Activated CD8-positive, alpha-beta memory T cell treated with anti-CD3 and anti-CD28 coated beads for 24 hours (primary cell): ENCODE measurements around the gene MMP20.

Experiments
- DNase-seq: peaks from one replicate; pipeline ENCODE4 v3.0.0-alpha.2; 2020

The MMP20 gene

DNA sequence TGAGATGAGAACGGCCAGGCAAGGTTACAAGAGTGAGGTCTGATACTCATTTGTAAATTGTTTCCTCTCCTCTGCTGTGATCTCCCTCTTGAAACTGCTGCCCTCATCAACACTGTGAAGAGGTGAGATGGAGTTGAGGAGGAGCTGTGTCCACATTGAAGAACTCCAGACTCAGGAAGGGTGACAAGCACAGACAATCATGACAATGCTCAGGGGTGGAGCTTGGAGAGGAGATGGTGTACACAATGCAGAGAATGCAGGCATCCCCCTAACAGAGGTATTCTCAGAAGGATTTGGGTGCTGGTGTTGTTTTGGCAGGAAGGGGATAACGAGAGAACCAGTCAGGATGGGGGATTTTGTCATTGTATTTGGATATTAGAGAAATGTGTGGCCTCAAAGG lies 73.1 kb downstream of the MMP20 start:
- no peak for DNase-seq

DNA sequence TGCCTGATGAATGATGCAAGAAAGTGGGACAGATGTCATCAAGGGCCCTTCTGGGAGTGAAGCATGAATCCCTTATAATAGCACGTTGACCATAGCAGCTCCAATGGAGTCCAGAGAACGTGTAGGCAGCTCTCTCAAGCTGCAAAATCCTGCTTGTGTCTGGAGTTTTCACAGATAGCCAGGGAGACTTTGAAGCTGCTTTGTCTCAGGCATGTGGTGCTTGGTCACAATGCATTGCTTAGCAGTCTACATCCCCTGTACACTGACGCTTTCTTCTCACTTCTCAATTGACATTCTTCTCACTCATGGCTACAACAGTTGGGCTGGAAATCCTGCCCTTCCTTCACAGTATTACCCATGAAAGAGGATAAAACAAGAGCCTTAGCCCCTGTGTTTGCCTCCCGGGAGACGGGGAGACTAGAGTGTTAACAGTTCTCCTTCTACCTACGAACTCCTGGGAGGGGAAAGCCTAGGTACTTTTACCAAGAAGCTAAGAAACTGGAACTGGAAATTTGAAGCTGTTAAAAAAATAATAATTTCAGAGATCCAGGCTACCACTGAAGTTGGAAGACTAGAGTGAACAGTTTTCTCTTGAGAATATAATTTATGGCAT lies 73.9 kb downstream of the MMP20 start:
- no peak for DNase-seq

DNA sequence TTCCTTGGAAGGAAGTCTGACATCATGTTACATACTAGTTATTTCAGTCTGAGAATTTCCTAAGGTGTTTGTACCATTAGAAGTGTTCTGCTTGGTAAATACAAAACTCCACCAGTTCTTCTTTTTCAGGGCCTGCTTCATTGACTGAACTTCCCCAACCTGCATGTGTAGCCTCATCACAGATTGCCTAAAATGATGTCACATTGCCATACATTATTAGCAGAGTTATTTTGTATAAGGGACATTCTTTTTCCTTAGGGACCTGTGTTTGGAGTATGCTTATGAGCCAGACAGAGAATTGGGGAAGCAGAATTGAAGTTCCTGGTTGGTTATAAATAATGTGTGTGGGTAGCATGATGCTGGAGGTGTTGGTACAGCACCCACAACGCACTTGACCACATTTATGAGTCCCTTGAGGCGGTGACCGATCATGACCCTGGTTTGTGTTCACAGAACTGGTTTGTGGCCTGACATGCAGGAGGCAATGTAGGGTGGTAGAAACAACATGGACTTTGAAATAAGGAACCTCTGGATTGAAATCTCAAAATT lies 78.1 kb downstream of the MMP20 start:
- no peak for DNase-seq

DNA sequence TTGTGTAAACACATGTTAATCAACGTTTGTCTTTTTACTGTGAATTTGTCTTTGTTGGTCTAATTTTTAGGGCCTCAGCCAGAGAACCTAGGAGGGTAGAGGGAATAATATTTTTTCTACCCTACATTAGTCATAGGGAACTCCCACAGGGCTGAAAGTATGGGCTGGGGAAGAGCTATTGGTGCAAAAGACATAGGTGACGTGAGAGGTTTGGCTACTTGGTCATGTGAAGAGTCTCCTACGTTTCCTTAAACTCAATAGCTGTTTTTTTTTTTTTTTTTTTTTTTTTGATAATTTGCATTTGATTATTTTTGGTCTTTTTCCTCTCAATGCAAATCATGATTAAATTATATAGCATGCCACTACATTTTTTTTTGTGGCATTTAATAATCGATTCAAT lies 78.7 kb downstream of the MMP20 start:
- no peak for DNase-seq

DNA sequence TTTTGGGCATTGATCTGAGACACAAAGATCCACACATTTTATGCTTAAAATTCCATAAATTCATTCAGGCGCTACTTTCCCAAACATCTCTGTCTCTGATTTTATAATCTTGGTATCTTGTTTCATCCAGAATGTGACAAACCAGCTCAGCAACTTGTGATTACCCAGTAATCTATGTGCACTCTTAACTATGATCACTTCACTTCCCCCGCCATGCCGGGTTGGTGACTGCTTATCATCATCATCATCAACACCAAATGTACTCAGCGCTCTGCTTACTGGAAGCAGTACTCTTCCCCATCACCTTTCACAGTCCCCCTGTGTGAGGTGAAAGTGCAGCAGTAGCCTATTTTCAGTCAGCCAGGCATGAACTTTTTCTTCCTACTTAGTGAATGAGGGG lies 79.4 kb downstream of the MMP20 start:
- no peak for DNase-seq

DNA sequence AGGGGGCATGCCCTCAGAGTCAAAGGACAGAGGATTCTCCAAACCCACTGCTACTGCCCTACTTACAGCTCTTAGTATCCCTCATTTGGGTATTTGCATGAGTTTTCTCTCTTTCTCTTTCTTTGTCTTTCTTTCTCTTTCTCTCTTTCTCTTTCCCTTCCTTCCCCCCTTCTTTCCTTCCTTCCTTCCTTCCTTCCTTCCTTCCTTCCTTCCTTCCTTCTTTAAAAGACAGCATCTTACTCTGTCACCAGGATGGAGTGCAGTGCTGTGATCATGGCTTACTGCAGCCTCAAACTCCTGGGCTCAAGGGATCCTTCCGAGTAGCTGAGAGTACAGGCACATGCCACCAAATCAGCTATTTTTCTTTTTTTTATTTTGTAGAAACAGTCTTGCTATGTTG lies 80.5 kb downstream of the MMP20 start:
- no peak for DNase-seq

DNA sequence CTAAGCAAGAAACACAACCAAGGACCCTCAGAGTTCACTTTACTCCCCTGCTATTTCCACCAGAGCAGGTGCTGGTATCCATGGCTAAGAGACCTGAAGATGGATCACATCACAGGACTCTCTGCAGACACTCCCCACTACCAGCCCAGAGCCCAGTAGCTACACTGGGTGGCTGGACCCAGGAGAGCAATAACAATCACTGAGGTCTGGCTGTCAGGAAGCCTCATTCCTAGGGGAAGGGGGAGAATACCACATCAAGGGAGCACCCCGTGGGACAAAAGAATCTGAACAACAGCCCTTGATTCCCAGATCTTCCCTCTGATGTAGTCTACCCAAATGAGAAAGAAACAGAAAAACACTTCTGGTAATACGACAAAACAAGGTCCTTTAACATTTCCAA lies 85.6 kb downstream of the MMP20 start:
- DNase-seq, result no peak

DNA sequence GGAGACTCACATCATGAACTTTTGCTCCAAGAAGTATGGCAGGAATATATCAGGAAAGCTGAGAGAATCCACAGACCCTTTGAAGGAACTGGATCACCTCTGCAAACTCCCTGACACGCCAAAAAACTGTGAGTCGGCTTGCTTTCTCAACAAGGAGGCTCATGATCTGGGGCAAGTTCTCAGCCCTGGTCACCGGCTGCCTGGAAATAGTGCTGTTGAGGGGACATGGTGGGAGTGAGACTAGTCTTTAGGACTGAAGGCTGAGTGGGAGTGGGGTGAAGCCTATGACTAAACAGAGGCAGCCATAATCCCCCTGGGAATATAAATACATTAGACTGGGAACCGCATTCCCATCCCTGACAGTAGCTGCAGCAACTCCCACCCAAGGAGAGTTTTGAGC lies 86.2 kb downstream of the MMP20 start:
- no peak for DNase-seq

DNA sequence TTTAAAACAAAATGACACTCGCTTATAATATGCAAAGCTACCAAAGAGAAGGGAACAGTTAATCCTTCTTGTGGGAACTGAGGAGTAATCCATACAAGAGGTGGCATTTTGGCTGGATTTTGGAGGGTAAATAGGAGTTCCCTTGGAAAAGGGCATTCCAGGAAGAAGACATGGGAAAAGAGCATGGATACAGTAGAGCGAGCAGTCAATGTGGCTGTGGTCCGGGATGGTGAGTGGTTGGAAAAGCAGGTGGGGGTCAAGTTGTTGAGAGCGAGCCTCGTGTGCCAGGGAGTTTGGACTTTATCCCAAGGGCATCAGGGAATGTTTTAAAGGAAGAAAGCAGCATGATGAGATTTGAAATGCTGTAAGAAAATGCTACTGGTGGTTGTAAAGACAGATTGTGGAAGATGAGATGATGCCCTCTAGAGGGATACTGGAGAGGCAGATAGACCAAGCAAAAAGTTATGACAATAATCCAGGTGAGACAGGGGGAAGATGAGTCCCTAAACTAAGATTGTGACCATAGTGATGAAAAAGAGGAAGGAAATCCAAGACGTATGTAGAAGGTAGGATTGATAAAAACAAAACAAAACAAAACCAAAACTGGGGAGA lies 90.8 kb downstream of the MMP20 start:
- no peak for DNase-seq

DNA sequence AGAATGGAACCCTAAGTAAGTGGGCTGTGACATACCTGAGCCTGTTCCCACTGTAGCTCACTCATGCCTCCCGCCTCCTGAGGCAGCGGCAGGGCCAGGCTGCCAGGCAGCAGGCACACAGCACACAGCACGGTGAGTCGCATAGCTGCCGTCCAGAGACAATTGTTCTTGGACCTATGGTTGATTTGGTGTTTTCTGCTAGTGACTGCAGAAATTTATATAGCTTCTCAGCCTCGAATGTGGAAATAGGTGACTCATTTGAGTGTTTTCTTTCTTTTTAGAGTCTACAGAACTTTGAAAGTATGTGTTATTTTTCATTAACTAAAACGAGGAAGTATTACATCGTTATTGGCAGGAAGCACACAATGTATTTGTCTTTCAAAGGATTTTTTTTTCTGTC lies 94.6 kb downstream of the MMP20 start, which contains the start of gene MMP7:
TSS of gene MMP7 (minus strand) at position 190 of the 400 bp plus-strand sequence. CDS start at position 143, 47 bp downstream.
- no peak for DNase-seq

DNA sequence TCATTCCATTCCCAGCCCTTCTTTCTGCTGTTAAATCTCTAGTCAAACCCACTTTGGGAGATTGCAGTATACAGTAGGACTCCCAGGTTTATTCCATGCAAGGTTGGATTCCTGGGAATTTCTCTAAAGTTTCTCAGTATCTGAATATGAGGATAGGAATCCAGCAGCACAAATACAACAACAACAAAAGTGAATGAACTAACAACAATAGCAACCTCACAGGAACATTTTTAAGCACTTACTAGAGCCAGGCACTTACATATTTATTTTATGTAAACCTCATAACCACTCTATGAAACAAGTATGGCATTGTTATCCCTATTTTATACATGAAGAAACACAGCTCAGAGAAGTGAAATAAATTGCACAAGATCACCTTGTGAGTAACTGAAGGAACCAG lies 96.5 kb downstream of the MMP20 start:
- no peak for DNase-seq

DNA sequence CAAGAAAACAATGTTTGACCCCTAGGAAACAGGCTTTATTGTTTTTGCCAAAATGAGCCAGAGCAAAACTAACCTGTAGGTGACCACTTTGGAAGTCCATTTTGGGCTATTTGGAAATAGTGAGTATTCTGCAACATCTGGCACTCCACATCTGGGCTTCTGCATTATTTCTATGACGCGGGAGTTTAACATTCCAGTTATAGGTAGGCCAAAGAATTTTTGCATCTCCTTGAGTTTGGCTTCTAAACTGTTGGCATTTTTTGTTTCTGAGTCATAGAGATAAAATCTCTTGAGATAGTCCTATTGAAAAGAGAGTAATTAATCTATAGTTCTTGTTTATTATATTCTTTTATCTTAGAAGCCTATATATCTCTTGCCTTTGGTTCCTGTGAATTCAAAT lies 97.4 kb downstream of the MMP20 start:
- DNase-seq, result no peak

DNA sequence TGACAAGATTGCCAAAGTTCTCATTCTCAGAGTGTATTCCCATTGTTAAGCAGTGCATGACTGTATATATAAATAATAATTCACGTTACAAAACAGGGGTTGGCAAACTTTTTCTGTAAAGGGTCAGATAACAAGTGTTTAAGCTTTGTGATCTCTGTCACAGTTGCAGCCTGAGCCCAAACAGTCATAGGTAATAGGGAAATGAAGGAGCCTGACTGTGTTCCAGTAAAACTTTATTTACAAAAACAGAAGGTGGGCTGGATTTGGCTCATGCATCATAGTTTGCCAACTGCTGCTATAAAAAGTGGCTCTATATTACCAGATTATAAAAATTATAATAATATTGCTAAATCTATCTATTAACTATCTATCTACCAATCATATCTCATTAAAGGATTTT lies 98.1 kb downstream of the MMP20 start:
- DNase-seq, result no peak
